Right cardiac atrium (tissue), 5 donors: Measurements from ENCODE around the gene GLMP. TPM values are rescaled to one million over a fixed set of nuclear protein-coding genes. Genes with fewer than 3 reads are reported as not detected.

ENCODE experiments used
- polyA plus RNA-seq: library from polyadenylated mRNA; stranded (reverse); fragments of 200-250 nt; gene quantifications from one replicate; pipeline ENCODE4 v1.2.3, GENCODE V29; 2013
- total RNA-seq, 4 donors: library from RNA; stranded (reverse); fragmentation: NEBNext Ultra II Directional; extraction: Animal tissue kit (Norgen Biotek cat#: 25700); gene quantifications; one replicate each; pipeline ENCODE4 v1.2.1, GENCODE V29; 2021
- donor health status: healthy with polysubstance abuse.
- donor health status: DM: no; HTN: yes; CAD: no.
- donor health status: DM: no; HTN: no; CAD: no.
- donor health status: DM: no; HTN: yes; CAD: no; lungs with severe emphysema.
- donor health status: DM: yes; HTN: yes; CAD: no.

GLMP gene
- total and polyA plus RNA-seq, 5 donors, result 19.8 to 28.4 (median 23.9) TPM

Other genes with a start within 250 kb of the GLMP start
- 10 to 100 TPM; 23.9 to 28.7 (median 27.0) TPM for gene UBQLN4, start 241.9 kb downstream of the GLMP start, total RNA-seq
- 13.7 TPM for gene UBQLN4, start 241.9 kb downstream of the GLMP start, polyA plus RNA-seq
- gene LAMTOR2, start 240.9 kb downstream of the GLMP start, total RNA-seq, result 10 to 100 TPM; 43.8 to 55.2 (median 51.5) TPM
- gene LAMTOR2, start 240.9 kb downstream of the GLMP start, polyA plus RNA-seq, result 100 TPM
- gene RAB25, start 234.5 kb downstream of the GLMP start, total RNA-seq, result not detected
- 0.07 TPM for gene RAB25, start 234.5 kb downstream of the GLMP start, polyA plus RNA-seq
- under 1 TPM; 0.17 to 0.33 (median 0.19) TPM for gene MEX3A, start 213.2 kb downstream of the GLMP start, total RNA-seq
- 0.25 TPM for gene MEX3A, start 213.2 kb downstream of the GLMP start, polyA plus RNA-seq
- gene LMNA, start 181.0 kb downstream of the GLMP start, total RNA-seq, result 100 to 1,000 TPM; 238 to 451 (median 281) TPM
- 247 TPM for gene LMNA, start 181.0 kb downstream of the GLMP start, polyA plus RNA-seq
- 1 to 10 TPM; 2.3 to 3.4 (median 2.7) TPM for gene SEMA4A, start 142.1 kb downstream of the GLMP start, total RNA-seq
- gene SEMA4A, start 142.1 kb downstream of the GLMP start, polyA plus RNA-seq, result 3.7 TPM
- 10 to 100 TPM; 14.2 to 21.5 (median 15.7) TPM for gene SLC25A44, start 101.6 kb downstream of the GLMP start, total RNA-seq
- gene SLC25A44, start 101.6 kb downstream of the GLMP start, polyA plus RNA-seq, result 8.6 TPM
- gene PMF1, start 82.7 kb downstream of the GLMP start, total RNA-seq, result 10 to 100 TPM; 55.3 to 62.9 (median 59.5) TPM
- gene PMF1, start 82.7 kb downstream of the GLMP start, polyA plus RNA-seq, result 93.6 TPM
- under 1 TPM in 3 of 4 donors, not detected in 1; 0.54 to 0.92 (median 0.66) TPM for gene BGLAP, start 53.5 kb downstream of the GLMP start, total RNA-seq
- gene BGLAP, start 53.5 kb downstream of the GLMP start, polyA plus RNA-seq, result 0.45 TPM
- 1 to 10 TPM in 2 of 4 donors, under 1 TPM in 2; 0.68 to 1.5 (median 0.95) TPM for gene PAQR6, start 47.6 kb downstream of the GLMP start, total RNA-seq
- 1.3 TPM for gene PAQR6, start 47.6 kb downstream of the GLMP start, polyA plus RNA-seq
- gene SMG5, start 12.9 kb downstream of the GLMP start, total RNA-seq, result 10 to 100 TPM; 55.2 to 73.6 (median 62.2) TPM
- 55.3 TPM for gene SMG5, start 12.9 kb downstream of the GLMP start, polyA plus RNA-seq
- gene TMEM79, start 11.4 kb downstream of the GLMP start, total RNA-seq, result 1 to 10 TPM in 3 of 4 donors, under 1 TPM in 1; 0.95 to 2.4 (median 1.9) TPM
- gene TMEM79, start 11.4 kb downstream of the GLMP start, polyA plus RNA-seq, result 1.9 TPM
- not detected for gene VHLL, start 3.6 kb upstream of the GLMP start, total RNA-seq
- gene VHLL, start 3.6 kb upstream of the GLMP start, polyA plus RNA-seq, result not detected
- 100 to 1,000 TPM; 126 to 151 (median 138) TPM for gene CCT3, start 42.6 kb upstream of the GLMP start, total RNA-seq
- gene CCT3, start 42.6 kb upstream of the GLMP start, polyA plus RNA-seq, result 125 TPM
- not detected for gene TSACC, start 42.8 kb upstream of the GLMP start, total RNA-seq
- 0.38 TPM for gene TSACC, start 42.8 kb upstream of the GLMP start, polyA plus RNA-seq
- gene RHBG, start 73.5 kb upstream of the GLMP start, total RNA-seq, result not detected
- gene RHBG, start 73.5 kb upstream of the GLMP start, polyA plus RNA-seq, result 0.20 TPM
- gene MEF2D, start 205.1 kb upstream of the GLMP start, total RNA-seq, result 10 to 100 TPM; 81.5 to 99.2 (median 89.6) TPM
- 53.0 TPM for gene MEF2D, start 205.1 kb upstream of the GLMP start, polyA plus RNA-seq